Measurements from ENCODE around the gene OR6C2.
A peak's percentile ranks its signal among the peaks of the same experiment; 100 is the strongest.
"Not testable (repeated sequence)": the region's sequence is repeated elsewhere in the genome, so short reads cannot be mapped to it uniquely, and the experiment has no call there.

Gene OR6C2

GRCh38 chr12:55469291-55469690, 25.4 kb downstream of the OR6C2 start:
- Histone ChIP-seq H3K36me3 (no peaks in the 10 kb centered on the region), H3K27me3 (no peaks in the 10 kb centered on the region), H3K9ac (no peak overlapping the region), H4K20me1 (no peaks in the 10 kb centered on the region), H3K4me2 (peak overlapping the region in 3 of 11 experiments; percentile 6 to 26 (median 20); a peak in 4 of 22 replicates), H3K4me3 (no peak overlapping the region), H3K9me3 (replicated peaks in 1 of 11) (peaks cover 0 to 9% (median 7%) of the 10 kb centered on the region in 11 experiments; a peak in 13 of 22 replicates), H3K4me1 (peaks cover 10 to 30% (median 19%) of the 10 kb centered on the region in 10 experiments), H3K27ac (no peak overlapping the region)
- no peak for TF ChIP-seq Cebpa-rat (IDR thresholded peaks at IDR 0.05)

DNA sequence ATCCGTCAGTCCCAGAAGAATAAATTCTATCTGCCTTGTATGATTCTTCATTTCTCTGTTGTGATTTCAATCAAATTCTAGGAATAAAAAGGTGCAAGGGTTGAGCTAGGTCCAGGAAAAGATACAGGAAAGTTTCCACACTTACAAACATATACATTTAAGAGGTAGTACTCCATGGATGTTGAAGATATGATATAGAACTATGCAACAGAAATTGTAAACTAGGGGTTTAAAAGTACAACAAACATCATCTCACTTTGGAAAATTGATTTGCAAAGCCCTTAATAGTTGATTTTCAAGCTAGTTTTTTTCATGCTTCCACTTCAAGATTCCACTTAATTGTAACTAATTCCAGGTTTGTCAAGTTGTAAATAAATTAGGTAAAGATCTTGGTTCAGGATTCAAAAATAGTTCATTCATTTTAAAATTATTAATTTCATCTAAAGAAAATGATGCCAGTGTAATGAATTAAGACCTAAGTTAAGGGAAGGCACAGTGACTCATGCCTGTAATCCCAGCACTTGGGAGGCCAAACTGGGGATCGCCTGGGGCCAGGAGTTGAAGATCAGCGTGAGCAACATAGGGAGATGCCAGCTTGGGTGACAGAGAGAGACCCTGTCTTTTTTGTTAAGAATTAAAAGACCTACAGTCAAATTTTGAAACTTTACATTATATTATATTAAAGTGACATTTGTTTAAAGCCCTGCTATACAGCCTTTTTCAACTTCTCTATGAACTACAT, 26.4 kb downstream of the OR6C2 start, which contains the start of gene OR6C70:
Gene OR6C70, minus strand, starts transcription at position 51 of the 742 bp plus-strand sequence. Its CDS starts 0 bp downstream, at position 51.
- Histone ChIP-seq H3K36me3 (no peaks in the 10 kb centered on the region), H3K9me3 (replicated peaks in 1 of 11) (no peaks in the 10 kb centered on the region), H3K9ac (no peak within 1 kb of the TSS), H3K4me3 (no peak within 1 kb of the TSS), H3K27ac (no peak within 1 kb of the TSS), H4K20me1 (no peaks in the 10 kb centered on the region), H3K4me1 (peaks cover 10 to 30% (median 19%) of the 10 kb centered on the region in 10 experiments), H3K4me2 (peak within 1 kb of the TSS in 3 of 11 experiments; percentile 6 to 26 (median 20); a peak in 4 of 22 replicates), H3K27me3 (no peaks in the 10 kb centered on the region)
- no peak for TF ChIP-seq Cebpa-rat (IDR thresholded peaks at IDR 0.05)

DNA sequence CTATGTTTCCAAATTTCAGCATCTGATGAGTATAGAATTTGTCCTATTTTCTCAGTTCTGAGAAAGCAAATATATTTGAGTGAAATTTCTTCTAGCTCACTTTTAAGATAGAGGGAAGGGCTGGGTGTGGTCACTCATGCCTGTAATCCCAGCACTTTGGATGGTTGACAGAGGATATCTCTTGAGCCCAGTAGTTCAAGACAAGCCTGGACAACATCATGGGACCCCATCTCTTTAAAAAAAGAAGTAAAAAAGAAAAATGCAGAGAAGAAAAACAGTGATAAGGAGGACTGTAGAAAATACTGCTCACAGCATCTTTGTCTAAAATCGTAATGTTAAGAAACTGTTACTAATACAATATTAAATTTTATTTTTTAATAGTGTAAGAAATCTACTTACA, 28.4 kb downstream of the OR6C2 start:
- Histone ChIP-seq H3K27ac (no peak overlapping the region), H3K4me2 (no peak overlapping the region), H3K36me3 (no peaks in the 10 kb centered on the region), H3K9me3 (replicated peaks in 1 of 11) (no peaks in the 10 kb centered on the region), H3K27me3 (no peaks in the 10 kb centered on the region), H3K9ac (no peak overlapping the region), H4K20me1 (no peaks in the 10 kb centered on the region), H3K4me1 (peaks cover 3 to 23% (median 14%) of the 10 kb centered on the region in 10 experiments), H3K4me3 (no peak overlapping the region)
- TF ChIP-seq Cebpa-rat (IDR thresholded peaks at IDR 0.05), result no peak

- not testable (repeated sequence) for H3K4me3 ChIP-seq; H4K20me1 ChIP-seq; H3K27ac ChIP-seq; H3K9ac ChIP-seq; H3K27me3 ChIP-seq; H3K36me3 ChIP-seq; H3K4me1 ChIP-seq; H3K4me2 ChIP-seq; H3K9me3 ChIP-seq (replicated peaks in 1 of 11)
Observed at GRCh38 chr12:55479136-55479535, 35.3 kb downstream of the OR6C2 start.

DNA sequence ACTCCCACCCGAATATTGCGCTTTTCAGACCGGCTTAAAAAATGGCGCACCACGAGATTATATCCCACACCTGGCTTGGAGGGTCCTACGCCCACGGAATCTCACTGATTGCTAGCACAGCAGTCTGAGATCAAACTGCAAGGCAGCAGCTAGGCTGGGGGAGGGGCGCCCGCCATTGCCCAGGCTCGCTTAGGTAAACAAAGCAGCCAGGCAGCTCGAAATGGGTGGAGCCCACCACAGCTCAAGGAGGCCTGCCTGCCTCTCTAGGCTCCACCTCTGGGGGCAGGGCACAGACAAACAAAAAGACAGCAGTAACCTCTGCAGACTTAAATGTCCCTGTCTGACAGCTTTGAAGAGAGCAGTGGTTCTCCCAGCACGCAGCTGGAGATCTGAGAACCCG, 40.4 kb downstream of the OR6C2 start:
- not testable (repeated sequence) for H3K27ac ChIP-seq; H3K36me3 ChIP-seq; H3K4me3 ChIP-seq; H3K9ac ChIP-seq; H3K4me1 ChIP-seq; H4K20me1 ChIP-seq; H3K4me2 ChIP-seq; H3K27me3 ChIP-seq; H3K9me3 ChIP-seq (replicated peaks in 1 of 11)

DNA sequence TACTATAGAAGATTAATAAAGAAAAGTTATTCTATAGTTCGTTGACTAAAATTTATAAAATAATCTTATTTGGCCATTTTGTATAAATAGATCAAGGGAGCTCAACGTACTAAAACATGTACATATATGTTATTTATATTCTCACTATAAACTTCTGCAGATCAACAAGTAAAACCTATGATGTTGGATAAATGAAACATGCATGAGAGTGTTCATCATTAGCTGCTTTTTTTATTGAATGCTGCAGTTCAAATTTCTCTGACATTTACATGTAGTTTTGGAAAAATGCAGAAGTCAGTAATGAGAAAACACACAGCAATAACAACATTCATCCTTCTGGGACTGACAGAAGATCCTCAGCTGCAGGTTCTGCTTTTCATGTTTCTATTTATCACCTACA, 48.2 kb downstream of the OR6C2 start, which contains the start of gene OR6C68:
Gene OR6C68, plus strand, starts transcription at position 301 of the 400 bp plus-strand sequence. Its CDS starts 0 bp downstream, at position 301.
- no peak within 1 kb of the TSS for H3K9ac ChIP-seq
- no peaks in the 10 kb centered on the region for H3K4me1 ChIP-seq
- H3K4me3 ChIP-seq, result no peak within 1 kb of the TSS
- TF ChIP-seq Cebpa-rat (IDR thresholded peaks at IDR 0.05), result no peak
- no peaks in the 10 kb centered on the region for H3K9me3 ChIP-seq (replicated peaks in 1 of 11)
- no peaks in the 10 kb centered on the region for H4K20me1 ChIP-seq
- H3K36me3 ChIP-seq, result no peaks in the 10 kb centered on the region
- H3K4me2 ChIP-seq, result no peak within 1 kb of the TSS
- H3K27me3 ChIP-seq, result no peaks in the 10 kb centered on the region
- no peak within 1 kb of the TSS for H3K27ac ChIP-seq

- TF ChIP-seq Cebpa-rat (IDR thresholded peaks at IDR 0.05), result no peak
- H3K27me3 ChIP-seq, result no peaks in the 10 kb centered on the region
- no peak overlapping the region for H3K4me2 ChIP-seq
- H3K4me3 ChIP-seq, result no peak overlapping the region
- H3K9me3 ChIP-seq (replicated peaks in 1 of 11), result no peaks in the 10 kb centered on the region
- H3K9ac ChIP-seq, result no peak overlapping the region
- no peaks in the 10 kb centered on the region for H3K4me1 ChIP-seq
- no peaks in the 10 kb centered on the region for H4K20me1 ChIP-seq
- H3K36me3 ChIP-seq, result no peaks in the 10 kb centered on the region
- H3K27ac ChIP-seq, result no peak overlapping the region
Observed at GRCh38 chr12:55495490-55495889, 51.6 kb downstream of the OR6C2 start.

- no peaks in the 10 kb centered on the region for H3K9me3 ChIP-seq (replicated peaks in 1 of 11)
- H3K9ac ChIP-seq, result no peak overlapping the region
- no peak overlapping the region for H3K4me2 ChIP-seq
- H3K27ac ChIP-seq, result no peak overlapping the region
- no peaks in the 10 kb centered on the region for H3K27me3 ChIP-seq
- H3K4me3 ChIP-seq, result no peak overlapping the region
- no peaks in the 10 kb centered on the region for H4K20me1 ChIP-seq
- no peak for TF ChIP-seq Cebpa-rat (IDR thresholded peaks at IDR 0.05)
- no peaks in the 10 kb centered on the region for H3K36me3 ChIP-seq
- H3K4me1 ChIP-seq, result no peaks in the 10 kb centered on the region
Observed at GRCh38 chr12:55499231-55499630, 55.4 kb downstream of the OR6C2 start.

DNA sequence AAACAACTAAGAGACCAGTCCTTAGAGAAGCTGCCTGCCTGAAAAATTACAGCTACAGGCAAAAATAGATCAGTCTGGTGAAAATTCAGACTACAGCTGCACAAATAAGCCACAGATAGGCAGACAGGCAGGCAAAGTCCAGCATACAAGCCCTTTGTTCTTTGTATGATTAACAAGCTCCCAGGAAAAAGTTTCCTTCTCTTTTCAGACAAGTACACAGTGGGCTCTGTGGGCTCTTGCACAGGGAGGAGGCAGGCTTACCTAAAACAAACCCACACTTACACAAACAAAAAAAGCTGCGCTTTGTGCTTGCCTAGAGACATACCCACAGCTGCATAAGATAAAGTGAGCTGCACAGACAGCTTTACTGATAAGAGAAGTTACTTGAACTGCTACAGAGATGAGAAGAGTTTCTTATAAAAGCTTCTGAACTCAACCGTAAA, 56.0 kb downstream of the OR6C2 start:
- Histone ChIP-seq H3K9ac (no peak overlapping the region), H3K4me2 (no peak overlapping the region), H3K4me1 (no peaks in the 10 kb centered on the region), H3K27ac (no peak overlapping the region), H3K4me3 (no peak overlapping the region), H3K9me3 (replicated peaks in 1 of 11) (no peaks in the 10 kb centered on the region), H3K36me3 (no peaks in the 10 kb centered on the region), H4K20me1 (no peaks in the 10 kb centered on the region), H3K27me3 (no peaks in the 10 kb centered on the region)
- TF ChIP-seq Cebpa-rat (IDR thresholded peaks at IDR 0.05), result no peak

GRCh38 chr12:55501601-55502000, 57.7 kb downstream of the OR6C2 start:
- no peak for TF ChIP-seq Cebpa-rat (IDR thresholded peaks at IDR 0.05)
- Histone ChIP-seq H4K20me1 (no peaks in the 10 kb centered on the region), H3K9me3 (replicated peaks in 1 of 11) (no peaks in the 10 kb centered on the region), H3K36me3 (no peaks in the 10 kb centered on the region), H3K9ac (no peak overlapping the region), H3K27me3 (no peaks in the 10 kb centered on the region), H3K4me2 (no peak overlapping the region), H3K27ac (no peak overlapping the region), H3K4me3 (no peak overlapping the region), H3K4me1 (no peaks in the 10 kb centered on the region)
